Testis (tissue), 2 donors: Measurements from ENCODE around the gene PRAMEF33.
"Not testable (repeated sequence)": the region's sequence is repeated elsewhere in the genome, so short reads cannot be mapped to it uniquely, and the experiment has no call there.

ENCODE experiments used
- CTCF ChIP-seq, 3 experiments: fragments of 450-650 bp in 2 of 3; fragments of 200-600 bp in 1 of 3; sonication (generic) in 1 of 3; IDR thresholded peaks; one replicate each; pipeline ENCODE4 v1.5.1; 2016 to 2019; ENCODE audit warnings: antibody characterized with exemption in 3 of 3, mild to moderate bottlenecking in 2 of 3, moderate library complexity in 1 of 3
- POLR2A ChIP-seq: fragments of 450-650 bp; IDR thresholded peaks from one replicate; pipeline ENCODE4 v1.6.1; 2017; ENCODE audit warnings: antibody characterized with exemption, mild to moderate bottlenecking, moderate library complexity

- not testable (repeated sequence) for TF ChIP-seq CTCF (IDR thresholded peaks at IDR 0.05); POLR2A
These were observed 51.1 kb downstream of the PRAMEF33 start for GRCh38 chr1:13354475-13354874.
